CD4-positive, alpha-beta T cell treated with Interleukin-4 for 1 hour (primary cell): ENCODE measurements around the gene BCL10.
"Not testable (repeated sequence)": the region's sequence is repeated elsewhere in the genome, so short reads cannot be mapped to it uniquely, and the experiment has no call there.

ENCODE experiments used
- DNase-seq, 2 donors: peaks; one replicate each; pipeline ENCODE4 v3.0.0-alpha.2; 2020 to 2022

Gene BCL10

DNA sequence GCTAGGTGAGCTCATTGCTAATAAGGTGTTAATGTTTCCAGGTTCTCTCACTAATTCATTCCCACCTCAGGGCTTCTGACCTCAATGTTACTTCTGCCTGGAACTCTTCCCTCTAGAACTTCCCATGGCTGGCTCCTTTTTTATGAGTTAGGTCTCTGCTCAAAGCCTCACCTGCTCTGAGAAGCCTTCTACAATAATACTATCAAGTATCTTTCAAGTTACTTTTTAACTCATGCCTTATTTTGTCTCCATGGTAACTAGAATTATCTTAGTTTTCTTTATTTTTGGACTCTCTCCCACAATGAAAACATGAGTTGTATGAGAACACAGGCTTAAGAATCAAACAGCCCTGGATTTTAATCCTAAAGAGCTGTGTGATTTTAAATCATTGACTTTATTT, 13.4 kb downstream of the BCL10 start:
- no peak for DNase-seq

DNA sequence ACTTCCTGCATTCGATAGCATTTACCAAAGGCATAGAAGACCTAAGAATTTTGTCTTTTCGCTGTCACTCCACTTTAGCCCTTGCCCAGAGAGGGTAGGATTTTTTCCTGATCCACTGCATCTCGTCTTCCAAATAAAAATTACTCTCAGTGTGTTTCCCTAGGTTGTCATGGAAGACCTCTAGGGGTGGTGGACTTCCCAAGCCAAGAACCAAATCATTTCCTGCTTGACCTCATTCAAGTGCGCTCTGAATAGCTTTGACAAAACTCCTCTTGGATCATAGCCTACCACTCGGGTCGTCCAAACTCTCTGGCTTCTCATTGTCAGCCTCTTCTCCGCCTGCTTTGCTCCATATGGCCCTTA, 16.5 kb downstream of the BCL10 start:
- no peak for DNase-seq

DNA sequence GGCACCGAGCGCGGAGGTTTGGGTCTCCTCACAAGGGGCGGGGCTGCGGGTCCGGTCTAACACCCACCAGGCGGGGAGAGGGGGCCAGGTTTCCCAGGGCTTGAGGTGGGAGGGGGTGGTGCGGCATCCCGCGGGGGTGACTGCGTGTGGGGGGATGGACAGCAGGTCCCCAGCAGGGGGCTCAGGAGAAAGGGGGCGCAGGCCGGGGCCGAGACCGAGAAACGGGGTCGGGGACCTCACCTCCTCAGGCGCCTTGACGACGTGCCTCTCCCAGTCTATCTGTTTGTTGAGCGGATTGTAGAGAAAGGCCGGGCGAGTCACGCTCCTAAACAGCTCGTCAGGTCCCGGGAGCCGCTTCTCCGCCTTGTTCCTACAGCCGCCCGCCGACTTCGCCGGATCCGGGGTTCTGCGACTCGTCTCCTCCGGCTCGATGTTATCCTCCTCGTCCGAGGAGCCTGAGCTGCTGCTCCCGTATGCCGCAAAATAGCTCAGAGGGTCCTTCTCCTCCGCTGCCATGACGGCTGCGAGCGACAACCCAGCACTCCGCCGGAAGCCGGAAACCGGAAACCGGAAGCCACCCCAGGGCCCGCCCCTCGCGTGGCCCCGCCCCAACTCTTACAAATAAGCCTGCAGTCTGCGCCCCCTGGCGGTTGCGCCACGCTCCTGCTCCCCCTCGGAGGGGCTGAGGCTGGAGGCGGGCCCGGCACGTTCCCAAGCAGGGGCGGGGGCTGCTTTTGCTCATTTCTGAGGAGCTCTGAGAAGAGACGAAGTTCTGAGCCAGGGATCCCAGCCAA, 17.1 kb downstream of the BCL10 start, which contains the start of gene C1orf52:
Gene C1orf52 (minus strand): TSS at position 545 of the 794 bp plus-strand sequence. CDS start 29 bp downstream, at position 516.
- DNase-seq = peak; percentile 93 to 96

DNA sequence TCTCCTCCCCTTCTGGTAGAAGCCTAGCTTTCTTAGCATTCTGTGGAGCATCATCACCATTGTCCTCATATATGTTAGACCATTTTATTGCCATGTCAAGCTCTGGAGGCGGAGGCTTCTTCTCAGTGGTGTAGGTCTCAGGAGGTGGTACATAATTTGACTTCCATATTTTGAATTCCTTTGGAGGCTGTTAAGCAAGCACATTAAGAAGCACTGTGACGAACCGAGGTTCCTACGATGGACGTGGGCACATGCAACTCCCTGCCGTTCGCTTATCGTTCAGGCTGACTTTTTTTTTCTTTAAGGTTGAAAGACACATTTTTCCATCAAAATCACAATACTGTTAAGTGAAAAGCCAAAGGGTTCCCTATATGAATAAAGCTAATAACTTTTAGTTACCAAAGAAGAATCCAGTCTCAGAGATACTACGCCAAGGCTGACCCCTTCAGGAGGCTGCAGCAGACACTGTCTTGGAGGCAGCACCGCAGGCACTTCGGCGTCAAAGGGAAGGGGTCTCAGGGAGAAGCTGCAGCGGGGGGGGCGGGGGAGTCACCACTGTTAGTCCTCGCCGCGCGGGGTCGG, 17.8 kb downstream of the BCL10 start:
- DNase-seq = no peak

GRCh38 chr1:85249042-85249441, 27.4 kb downstream of the BCL10 start:
- not testable (repeated sequence) for DNase-seq

- no peak for DNase-seq
These were observed 30.5 kb downstream of the BCL10 start for GRCh38 chr1:85245891-85246290.

GRCh38 chr1:85245456-85245855, 31.0 kb downstream of the BCL10 start:
- DNase-seq = no peak

- DNase-seq = no peak
These were observed 32.0 kb downstream of the BCL10 start for GRCh38 chr1:85244271-85245061.

DNA sequence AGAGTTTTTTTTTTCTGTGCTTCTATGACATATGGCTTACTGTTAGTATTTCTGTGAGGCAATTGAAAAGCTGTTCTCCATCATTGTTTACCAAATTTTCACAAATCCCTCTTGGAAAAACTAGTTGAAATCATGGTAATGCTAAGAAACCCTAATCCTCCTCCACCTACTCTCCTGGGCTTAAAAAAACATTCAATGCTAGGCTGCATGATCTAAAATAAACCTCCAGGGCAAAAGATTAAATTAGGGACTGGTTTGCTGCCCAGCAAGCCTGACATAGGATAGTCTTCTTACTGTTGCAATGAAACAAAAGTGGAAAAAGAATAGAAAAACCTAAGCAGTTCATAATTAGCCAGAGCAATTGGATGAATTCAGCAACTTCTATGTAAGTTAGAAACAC, 33.1 kb downstream of the BCL10 start:
- no peak for DNase-seq

GRCh38 chr1:85240643-85241042, 35.8 kb downstream of the BCL10 start:
- DNase-seq = no peak

- peak in 1 of 2 donors; percentile 32 for DNase-seq
These were observed 36.2 kb downstream of the BCL10 start for GRCh38 chr1:85240174-85240601.

DNA sequence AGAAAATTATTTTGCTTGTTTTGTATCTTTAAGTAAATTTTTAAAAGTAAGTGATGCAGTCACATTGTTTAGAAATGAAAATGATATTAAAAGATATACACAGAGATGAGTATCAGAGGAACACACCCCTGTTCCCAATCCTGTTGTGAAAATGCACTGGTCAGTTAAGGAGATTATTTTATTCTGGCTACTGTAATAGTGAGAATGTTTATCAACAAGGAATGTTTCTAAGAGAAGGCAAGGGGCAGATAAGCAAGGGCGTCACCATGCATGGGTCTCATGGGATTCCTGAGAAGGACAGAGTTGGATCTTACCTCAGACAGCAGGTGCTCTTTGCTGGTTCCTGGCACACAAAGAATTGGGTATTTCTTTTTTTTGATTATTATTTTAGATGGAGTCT, 38.8 kb downstream of the BCL10 start:
- no peak for DNase-seq

GRCh38 chr1:85230305-85230977, 46.0 kb downstream of the BCL10 start:
- DNase-seq = no peak

DNA sequence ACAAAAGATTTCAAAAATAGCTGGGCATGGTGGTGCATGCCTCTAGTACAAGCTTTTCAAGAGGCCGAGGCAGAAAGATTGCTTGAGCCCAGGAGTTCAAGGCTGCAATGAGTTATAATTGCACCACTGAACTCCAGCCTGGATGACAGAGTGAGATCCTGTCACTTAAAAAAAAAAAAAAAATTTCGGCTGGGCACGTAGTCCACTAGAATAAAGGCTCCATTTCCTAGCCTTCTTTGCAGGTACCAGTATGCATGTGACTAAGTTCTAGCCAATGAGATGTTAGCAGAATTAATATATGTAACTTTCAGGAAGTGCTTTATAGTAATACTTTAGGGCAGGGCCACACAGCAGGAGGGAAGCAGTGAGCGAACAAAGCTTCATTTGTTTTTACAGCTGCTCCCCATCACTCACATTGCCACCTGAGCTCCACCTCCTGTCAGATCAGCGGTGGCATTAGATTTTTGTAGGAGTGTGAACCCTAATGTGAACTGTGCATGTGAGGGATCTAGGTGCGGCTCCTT, 46.8 kb downstream of the BCL10 start:
- DNase-seq = no peak

DNA sequence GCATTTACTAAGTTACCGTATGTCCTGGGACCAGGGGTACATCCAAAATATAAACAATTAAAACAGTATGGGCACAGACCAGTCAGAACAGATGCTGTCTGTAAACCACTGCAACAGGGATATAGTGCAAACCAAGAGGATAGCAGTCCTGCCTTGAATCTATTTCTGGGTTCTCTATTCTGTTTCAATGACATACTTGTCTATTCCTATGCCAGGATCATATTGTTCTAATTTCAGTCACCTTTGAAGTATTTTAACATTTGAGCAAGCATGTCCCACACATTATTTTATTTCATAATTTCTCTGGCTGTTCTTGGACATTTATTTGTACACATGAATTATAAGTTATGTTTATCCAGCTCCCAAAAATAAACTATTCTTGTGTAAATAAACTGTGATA, 47.5 kb downstream of the BCL10 start:
- DNase-seq = no peak

DNA sequence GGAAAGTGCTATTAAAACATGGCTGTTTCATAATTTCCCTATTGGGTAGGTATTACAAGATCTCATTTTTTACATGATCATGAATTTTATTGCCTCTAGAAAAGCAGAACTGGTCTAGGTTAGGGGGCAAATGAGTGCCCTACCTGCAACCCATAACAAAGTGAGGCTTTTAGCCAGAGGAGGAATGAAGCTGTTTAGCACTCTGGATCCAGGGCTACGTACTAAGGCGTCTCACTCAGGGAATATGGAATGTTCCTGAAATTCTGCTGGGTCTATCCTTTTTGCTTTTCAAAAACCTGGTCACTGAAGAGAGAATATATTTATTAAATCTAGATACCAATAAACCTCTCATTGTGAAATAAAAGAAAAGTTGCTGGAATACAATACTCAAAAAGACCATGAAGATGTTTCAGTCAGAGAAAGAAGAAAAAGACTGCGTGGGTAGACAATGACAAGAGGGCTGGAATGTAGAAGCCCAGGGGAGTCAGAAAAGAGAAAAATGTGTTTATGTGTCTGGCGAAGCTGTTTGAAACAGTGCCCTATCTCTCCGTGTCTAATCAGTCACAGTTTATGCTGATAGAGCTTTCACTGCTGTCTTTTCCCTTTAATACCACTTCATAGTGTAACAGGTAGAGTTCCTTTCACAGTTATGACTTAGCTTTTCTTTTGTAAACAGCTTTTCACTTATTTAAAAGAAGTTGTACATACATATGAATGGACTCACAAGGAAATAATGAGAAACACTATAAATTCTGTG, 50.6 kb downstream of the BCL10 start:
- DNase-seq = no peak

GRCh38 chr1:85224734-85225623, 51.5 kb downstream of the BCL10 start:
- no peak for DNase-seq

- no peak for DNase-seq
These were observed 52.1 kb downstream of the BCL10 start for GRCh38 chr1:85224295-85224694.

DNA sequence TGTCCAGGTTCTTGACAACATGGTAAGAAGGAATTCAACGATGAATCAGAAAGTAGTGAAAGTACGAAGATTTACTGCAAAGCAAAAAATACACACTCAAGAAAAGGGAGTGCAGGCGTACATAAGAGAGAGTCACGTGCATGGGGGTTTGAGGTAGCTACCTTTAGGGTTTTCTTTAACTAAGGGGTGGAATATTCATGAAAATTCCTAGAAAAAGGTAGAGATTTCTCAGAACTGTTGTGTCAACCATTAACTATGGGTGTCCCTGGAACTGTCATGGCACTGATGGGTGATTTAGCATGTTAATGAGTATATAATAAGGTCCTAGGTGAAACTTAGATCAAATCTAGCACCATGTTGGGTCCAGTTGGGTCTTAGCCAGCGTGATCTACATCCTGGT, 53.1 kb downstream of the BCL10 start:
- no peak for DNase-seq

DNA sequence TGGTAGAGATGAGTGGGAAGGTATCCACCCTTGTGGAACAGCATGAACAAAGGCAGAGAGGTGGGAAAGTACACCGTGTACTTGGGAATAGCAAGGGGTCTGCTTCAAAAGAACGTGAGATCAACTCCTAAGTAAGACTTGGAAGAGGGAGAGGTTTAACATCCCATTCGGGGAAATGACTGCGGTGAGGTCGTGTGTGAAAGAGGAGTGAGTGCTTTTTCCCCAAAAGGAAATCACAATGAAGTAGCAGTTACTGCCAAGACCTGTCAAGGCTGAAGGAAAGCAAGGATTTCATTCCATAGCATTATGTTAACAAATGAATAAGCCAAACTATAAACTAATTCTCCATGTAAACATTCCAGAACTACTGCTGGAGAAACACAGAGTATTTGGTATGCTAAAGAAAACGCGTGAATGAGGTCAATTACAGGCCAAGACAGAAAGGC, 55.7 kb downstream of the BCL10 start:
- DNase-seq = no peak
